ENCODE measurements around the gene TMEM132D. TPM values are rescaled to one million over a fixed set of nuclear protein-coding genes. Genes with fewer than 3 reads are reported as not detected.

The TMEM132D gene
- total RNA-seq, 1 donor from 2014 or later, result 0.19 TPM

DNA sequence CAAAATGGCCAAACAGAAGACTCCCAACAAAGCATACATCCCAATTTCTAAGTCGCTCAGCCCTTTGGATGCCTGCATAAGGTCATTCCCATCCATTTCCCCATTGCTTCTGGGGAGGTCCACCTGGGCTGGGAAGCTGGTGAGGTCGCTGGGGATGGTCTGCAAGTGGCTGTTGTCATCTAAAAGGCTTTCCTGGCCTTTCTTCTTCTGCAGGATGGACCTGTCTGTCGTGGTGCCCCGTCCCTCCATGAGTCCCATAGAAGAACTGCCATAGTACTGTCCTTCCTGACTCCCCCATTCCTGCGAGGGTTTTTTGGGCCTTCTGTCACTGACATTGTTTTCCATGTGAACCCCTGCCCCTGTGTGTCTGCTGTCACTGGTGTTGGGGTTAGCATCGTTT lies 829.4 kb downstream of the TMEM132D start:
- H3K27ac Mint-ChIP-seq (ENCODE audit: unreplicated experiment), result no peak overlapping the region
- H3K9me3 Mint-ChIP-seq, result no peaks in the 10 kb centered on the region
- H3K4me1 Mint-ChIP-seq, result peaks cover 21% of the 10 kb centered on the region
- DNase-seq (ENCODE audit: low read depth, low spot score), result no peak
- H3K27me3 Mint-ChIP-seq (ENCODE audit: low read depth), result peaks cover 4% of the 10 kb centered on the region
- TF ChIP-seq, protein P1, sequence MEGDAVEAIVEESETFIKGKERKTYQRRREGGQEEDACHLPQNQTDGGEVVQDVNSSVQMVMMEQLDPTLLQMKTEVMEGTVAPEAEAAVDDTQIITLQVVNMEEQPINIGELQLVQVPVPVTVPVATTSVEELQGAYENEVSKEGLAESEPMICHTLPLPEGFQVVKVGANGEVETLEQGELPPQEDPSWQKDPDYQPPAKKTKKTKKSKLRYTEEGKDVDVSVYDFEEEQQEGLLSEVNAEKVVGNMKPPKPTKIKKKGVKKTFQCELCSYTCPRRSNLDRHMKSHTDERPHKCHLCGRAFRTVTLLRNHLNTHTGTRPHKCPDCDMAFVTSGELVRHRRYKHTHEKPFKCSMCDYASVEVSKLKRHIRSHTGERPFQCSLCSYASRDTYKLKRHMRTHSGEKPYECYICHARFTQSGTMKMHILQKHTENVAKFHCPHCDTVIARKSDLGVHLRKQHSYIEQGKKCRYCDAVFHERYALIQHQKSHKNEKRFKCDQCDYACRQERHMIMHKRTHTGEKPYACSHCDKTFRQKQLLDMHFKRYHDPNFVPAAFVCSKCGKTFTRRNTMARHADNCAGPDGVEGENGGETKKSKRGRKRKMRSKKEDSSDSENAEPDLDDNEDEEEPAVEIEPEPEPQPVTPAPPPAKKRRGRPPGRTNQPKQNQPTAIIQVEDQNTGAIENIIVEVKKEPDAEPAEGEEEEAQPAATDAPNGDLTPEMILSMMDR (conservative IDR thresholded peaks at IDR 0.05), result no peak
- H3K36me3 Mint-ChIP-seq (ENCODE audit: low read depth), result no peaks in the 10 kb centered on the region
- no peak overlapping the region for H3K4me3 Mint-ChIP-seq

DNA sequence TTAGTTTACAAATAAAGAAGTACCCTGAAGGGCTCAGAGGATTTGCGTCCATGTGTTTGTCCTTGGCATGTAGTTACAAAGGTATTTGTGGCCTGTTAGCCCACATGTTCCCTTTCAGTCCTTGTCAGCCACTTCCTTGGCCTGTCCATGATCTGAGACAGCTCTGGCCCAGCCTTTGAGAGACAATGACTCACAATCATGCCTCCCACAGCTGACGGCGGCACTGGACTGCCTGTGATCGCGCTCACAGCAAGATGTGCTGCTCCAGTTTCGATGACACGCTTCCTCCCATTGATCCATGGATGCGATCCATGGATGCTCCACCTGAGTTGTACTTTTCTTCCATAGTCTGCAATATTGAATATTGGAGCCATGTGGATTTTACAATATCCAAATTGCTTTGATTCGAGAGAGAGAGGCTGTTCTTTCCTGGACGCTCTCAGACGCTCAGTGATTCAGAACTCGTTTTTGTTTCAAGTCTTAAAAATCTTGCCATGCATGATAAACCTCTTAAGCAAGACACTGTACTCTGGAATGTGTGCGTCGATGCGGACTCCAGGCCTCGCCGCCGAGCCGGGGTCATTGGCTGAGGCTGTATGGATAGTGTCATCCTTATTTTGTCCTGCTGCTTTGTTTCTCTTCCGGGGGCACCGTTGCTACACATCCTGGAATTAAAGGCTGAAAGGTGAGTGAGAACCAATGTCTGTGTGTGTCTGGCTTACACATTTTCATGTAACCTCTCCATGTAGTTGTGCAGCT lies 830.5 kb downstream of the TMEM132D start:
- TF ChIP-seq, protein P1 (conservative IDR thresholded peaks at IDR 0.05), result no peak
- peaks cover 4% of the 10 kb centered on the region for H3K27me3 Mint-ChIP-seq (ENCODE audit: low read depth)
- no peak overlapping the region for H3K4me3 Mint-ChIP-seq
- no peak for DNase-seq (ENCODE audit: low read depth, low spot score)
- H3K27ac Mint-ChIP-seq (ENCODE audit: unreplicated experiment), result no peak overlapping the region
- H3K36me3 Mint-ChIP-seq (ENCODE audit: low read depth), result no peaks in the 10 kb centered on the region
- peaks cover 23% of the 10 kb centered on the region for H3K4me1 Mint-ChIP-seq
- no peaks in the 10 kb centered on the region for H3K9me3 Mint-ChIP-seq

GRCh38 chr12:129071362-129071761 lies 832.5 kb downstream of the TMEM132D start:
- Mint-ChIP-seq H3K9me3 (no peaks in the 10 kb centered on the region), H3K36me3 (ENCODE audit: low read depth) (no peaks in the 10 kb centered on the region), H3K27me3 (ENCODE audit: low read depth) (peaks cover 7% of the 10 kb centered on the region), H3K4me1 (peaks cover 35% of the 10 kb centered on the region), H3K4me3 (no peak overlapping the region), H3K27ac (ENCODE audit: unreplicated experiment) (no peak overlapping the region)
- DNase-seq (ENCODE audit: low read depth, low spot score), result no peak
- TF ChIP-seq, protein P1 (conservative IDR thresholded peaks at IDR 0.05), result no peak

DNA sequence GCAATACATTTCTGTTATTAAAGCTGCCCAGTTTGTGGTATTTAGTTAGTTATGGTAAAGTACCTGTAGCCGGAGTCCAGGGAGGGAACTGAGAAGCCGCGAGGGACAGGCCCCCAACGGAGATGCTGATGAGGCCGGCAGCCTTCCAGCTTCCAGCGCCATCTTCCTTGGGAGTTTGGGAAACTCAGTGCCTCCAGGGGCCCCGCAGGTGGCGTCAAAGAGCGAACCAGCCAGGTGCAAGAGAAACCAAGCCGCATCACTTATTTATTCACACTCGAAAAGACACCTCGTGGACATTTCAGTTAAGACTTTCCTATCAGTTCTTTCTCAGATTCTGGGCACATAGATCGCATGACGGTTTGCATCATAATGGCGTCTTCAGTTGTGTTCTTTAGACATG lies 833.9 kb downstream of the TMEM132D start:
- H3K4me1 Mint-ChIP-seq, result peaks cover 30% of the 10 kb centered on the region
- H3K36me3 Mint-ChIP-seq (ENCODE audit: low read depth), result no peaks in the 10 kb centered on the region
- DNase-seq (ENCODE audit: low read depth, low spot score), result no peak
- H3K4me3 Mint-ChIP-seq, result no peak overlapping the region
- H3K9me3 Mint-ChIP-seq, result peaks cover 3% of the 10 kb centered on the region
- no peak overlapping the region for H3K27ac Mint-ChIP-seq (ENCODE audit: unreplicated experiment)
- H3K27me3 Mint-ChIP-seq (ENCODE audit: low read depth), result peaks cover 7% of the 10 kb centered on the region
- TF ChIP-seq, protein P1 (conservative IDR thresholded peaks at IDR 0.05), result no peak

GRCh38 chr12:129068684-129069083 lies 835.1 kb downstream of the TMEM132D start:
- no peak for DNase-seq (ENCODE audit: low read depth, low spot score)
- H3K9me3 Mint-ChIP-seq, result peaks cover 3% of the 10 kb centered on the region
- no peaks in the 10 kb centered on the region for H3K36me3 Mint-ChIP-seq (ENCODE audit: low read depth)
- peaks cover 7% of the 10 kb centered on the region for H3K27me3 Mint-ChIP-seq (ENCODE audit: low read depth)
- no peak overlapping the region for H3K27ac Mint-ChIP-seq (ENCODE audit: unreplicated experiment)
- TF ChIP-seq, protein P1 (conservative IDR thresholded peaks at IDR 0.05), result no peak
- peaks cover 36% of the 10 kb centered on the region for H3K4me1 Mint-ChIP-seq
- H3K4me3 Mint-ChIP-seq, result no peak overlapping the region

Measured in neural crest cell (in vitro differentiated cells).